GM20431 (cell line): ENCODE measurements around the gene DAB2.

Experiments
- in situ Hi-C: fragments of 300-500 bp; cut with MseI, MboI; formaldehyde crosslinking; loops from one replicate; pipeline ENCODE4 v1.15.0; 2020; ENCODE audit warnings: low sequenced_read_pairs; ENCODE audit not compliant: unreplicated experiment

The DAB2 gene

GRCh38 chr5:39394946-39395345 is 29.8 kb downstream of the DAB2 start:
- in situ Hi-C loops: no loop called here

GRCh38 chr5:39390945-39391344 is 33.8 kb downstream of the DAB2 start:
- in situ Hi-C loops: no loop called here

GRCh38 chr5:39387293-39387692 is 37.5 kb downstream of the DAB2 start:
- in situ Hi-C loops: no loop called here

GRCh38 chr5:39384271-39384670 is 40.5 kb downstream of the DAB2 start:
- in situ Hi-C loops: no loop called here

DNA sequence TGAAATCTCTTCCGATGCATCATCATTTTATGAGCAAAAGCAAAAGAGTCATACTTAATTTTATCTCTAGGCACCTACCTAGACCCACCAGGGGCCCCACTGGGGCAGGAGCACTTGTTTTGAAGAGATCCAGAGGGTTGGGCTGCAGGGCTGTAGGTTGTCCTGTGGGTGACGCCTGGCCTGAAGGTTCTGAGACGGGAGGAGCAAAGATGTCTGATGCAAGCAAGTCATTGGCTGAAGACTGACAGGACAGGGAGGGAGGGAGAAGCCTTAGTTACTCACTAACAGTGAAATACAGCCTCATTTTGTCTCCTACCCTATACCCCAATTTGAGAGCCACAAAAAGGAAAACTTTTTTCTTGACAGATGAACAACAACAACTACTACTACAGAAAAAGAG is 43.4 kb downstream of the DAB2 start:
- in situ Hi-C loops: no loop called here

GRCh38 chr5:39379693-39380092 is 45.1 kb downstream of the DAB2 start:
- in situ Hi-C loops: loop anchor here (10.0 kb wide), 1 partner anchor 175 kb away; no protein-coding TSS in a partner anchor

DNA sequence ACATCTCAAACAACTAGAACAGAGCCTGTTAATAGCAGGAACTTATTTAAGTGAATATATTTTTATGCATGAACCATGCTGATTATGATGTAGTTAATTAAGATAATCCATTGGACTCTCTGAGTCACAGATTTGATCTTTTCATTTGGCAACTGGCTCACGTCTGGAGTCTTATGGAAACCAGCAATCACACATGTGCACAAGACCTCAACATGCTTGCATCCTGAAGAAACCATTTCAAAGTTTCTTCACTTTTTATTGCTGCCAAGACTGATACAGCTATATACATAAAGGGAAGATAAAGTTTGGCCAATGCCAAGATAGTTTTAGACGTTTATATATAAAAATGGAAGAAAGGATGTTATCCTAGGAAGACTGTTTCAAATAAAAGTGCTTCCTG is 47.2 kb downstream of the DAB2 start:
- in situ Hi-C loops: loop anchor here (10.0 kb wide), 1 partner anchor 177 kb away; no protein-coding TSS in a partner anchor

GRCh38 chr5:39376293-39376714 is 48.5 kb downstream of the DAB2 start:
- in situ Hi-C loops: loop anchor here (10.0 kb wide), 1 partner anchor 178 kb away; no protein-coding TSS in a partner anchor

DNA sequence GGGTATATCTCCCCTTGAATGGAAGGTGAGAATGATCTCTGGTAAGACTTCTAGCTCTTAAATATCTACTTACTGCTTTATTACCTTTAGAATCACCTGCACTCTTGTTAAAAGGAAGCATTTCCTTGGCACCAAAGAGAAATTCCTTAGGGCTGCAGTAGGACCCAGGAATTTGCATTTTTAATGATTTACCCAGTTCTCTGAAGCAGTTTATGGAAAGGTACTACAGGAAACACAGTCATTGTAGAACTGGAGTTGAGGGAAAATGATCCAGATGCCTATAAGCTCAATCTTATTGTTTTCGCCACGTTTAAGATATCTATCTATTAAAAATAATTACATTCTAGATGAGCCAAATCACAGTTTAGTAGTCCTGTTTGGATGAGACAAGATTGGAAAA is 51.0 kb downstream of the DAB2 start:
- in situ Hi-C loops: loop anchor here (10.0 kb wide), 1 partner anchor 181 kb away; no protein-coding TSS in a partner anchor

DNA sequence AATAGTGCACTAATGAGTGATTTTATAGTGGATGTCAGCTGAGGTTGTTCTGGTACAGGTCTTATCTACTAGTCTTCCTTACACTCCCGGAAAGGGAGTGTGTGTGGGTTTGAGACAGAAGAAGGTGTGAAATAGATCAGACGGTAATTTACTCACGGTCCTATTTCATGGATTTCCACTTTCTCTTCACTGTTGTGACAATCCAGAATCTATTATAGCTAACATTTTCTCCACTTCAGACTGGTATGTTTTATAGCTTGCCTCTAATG is 53.5 kb downstream of the DAB2 start:
- in situ Hi-C loops: loop anchor here (10.0 kb wide), 1 partner anchor 184 kb away; no protein-coding TSS in a partner anchor

- in situ Hi-C loops: loop anchor here (10.0 kb wide), 1 partner anchor 184 kb away; no protein-coding TSS in a partner anchor
Measured at GRCh38 chr5:39370555-39371366, 54.0 kb downstream of the DAB2 start.

- in situ Hi-C loops: no loop called here
Measured at GRCh38 chr5:39369123-39369815, 55.5 kb downstream of the DAB2 start.

DNA sequence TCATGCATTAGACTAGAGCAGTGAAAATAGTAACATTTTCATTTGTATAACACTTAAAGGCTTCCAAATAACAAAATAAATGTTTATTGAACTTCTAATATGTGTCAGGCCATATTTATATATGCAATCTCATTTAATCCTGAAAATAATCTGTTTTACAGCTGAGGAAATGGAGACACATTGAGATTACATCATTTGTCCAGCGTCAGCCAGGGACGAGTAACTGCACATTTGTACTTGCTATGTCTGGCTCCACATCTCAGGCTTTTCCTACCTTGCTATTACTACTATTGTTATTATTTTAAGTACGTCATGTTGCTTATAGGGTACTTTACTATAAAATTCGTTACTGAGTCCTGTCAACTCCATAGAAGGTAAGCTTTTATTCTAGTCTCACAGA is 56.7 kb downstream of the DAB2 start:
- in situ Hi-C loops: no loop called here

- in situ Hi-C loops: no loop called here
Measured at GRCh38 chr5:39367711-39368110, 57.1 kb downstream of the DAB2 start.

DNA sequence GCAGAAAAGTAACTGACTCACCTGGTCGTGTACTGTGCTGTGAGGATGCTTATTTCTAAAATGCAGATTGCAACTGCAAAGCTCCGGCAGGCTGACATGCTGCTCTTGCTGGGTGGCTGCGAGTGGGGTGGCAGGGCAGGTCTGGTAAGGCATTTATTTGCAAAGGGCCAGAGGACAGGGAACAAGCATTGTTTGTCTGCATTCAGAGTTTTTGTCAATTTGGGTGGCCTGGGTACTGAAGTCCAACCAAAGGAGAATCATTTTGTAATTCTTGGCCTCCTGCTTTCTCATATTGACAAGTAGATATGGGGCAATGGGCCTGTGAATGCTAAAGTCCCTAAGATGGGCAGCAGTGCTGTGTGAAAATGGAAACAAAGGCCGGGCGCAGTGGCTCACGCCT is 60.4 kb downstream of the DAB2 start, which contains the start of gene C9:
Gene C9, minus strand, starts transcription at position 129 of the 400 bp plus-strand sequence. Its CDS starts 31 bp downstream, at position 98.
- in situ Hi-C loops: no loop called here

GRCh38 chr5:39363217-39363616 is 61.6 kb downstream of the DAB2 start:
- in situ Hi-C loops: no loop called here

DNA sequence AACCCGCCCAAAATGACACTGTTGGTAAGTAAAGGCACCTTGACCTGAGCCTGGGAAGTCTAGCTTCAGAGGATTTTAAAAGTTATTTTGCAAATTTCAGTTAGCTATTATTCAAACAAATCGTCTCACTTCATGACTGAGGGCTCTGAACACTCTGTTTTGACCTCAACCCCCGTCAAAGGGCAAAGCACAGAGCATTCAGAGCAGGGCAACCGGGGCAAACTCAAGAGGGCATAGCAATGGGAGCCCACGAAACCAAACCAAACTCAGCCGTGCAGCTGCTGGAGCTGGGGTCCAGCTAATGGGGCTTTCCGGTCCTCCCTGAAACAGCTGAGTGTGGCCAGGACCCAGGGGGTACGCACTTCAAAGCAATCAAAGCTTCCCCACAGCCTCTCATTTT is 62.1 kb downstream of the DAB2 start:
- in situ Hi-C loops: no loop called here

DNA sequence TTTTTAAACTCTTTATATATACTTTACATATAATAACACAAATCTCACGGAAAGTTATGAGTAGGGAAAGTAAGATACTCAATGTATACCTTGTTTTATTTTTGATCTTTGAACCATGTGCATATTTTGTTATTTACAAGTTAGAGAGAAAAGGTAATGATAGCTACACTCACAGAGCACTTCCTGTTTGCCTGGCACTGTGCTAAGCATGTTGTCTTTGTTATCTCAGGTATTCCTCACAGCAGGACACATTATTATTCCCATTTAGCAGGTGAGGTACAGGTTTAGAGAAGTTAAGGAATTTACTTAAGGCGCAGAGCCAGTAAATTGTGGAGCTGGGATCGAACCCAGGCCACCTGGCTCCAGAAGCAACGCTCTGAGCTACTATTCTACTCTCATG is 63.5 kb downstream of the DAB2 start:
- in situ Hi-C loops: no loop called here

GRCh38 chr5:39360471-39361111 is 64.2 kb downstream of the DAB2 start:
- in situ Hi-C loops: no loop called here

GRCh38 chr5:39356263-39356662 is 68.5 kb downstream of the DAB2 start:
- in situ Hi-C loops: no loop called here

- in situ Hi-C loops: no loop called here
Measured at GRCh38 chr5:39355324-39355723, 69.5 kb downstream of the DAB2 start.
